Measurements from ENCODE around the gene MTCL1.

Gene MTCL1

DNA sequence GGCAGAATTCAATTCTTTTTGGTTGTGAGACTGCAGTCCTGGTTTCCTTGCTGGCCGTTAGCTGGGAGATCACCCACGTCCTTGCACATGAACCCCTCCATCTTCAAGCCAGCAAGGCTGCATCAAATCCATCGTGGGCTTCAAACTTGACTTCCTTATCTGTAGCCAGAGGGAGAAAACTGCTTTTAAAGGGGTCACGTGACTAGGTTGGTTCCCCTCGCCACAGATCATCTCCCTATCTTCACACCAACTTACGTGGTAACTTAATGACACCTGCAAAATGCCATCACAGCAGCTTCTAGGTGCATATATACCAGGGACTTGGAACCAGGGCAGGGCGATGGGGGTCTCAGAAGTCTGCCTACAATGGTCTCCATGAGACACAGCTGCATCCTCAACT lies 169.5 kb downstream of the MTCL1 start:
- DNase-seq: no peak

GRCh38 chr18:8876887-8877286 lies 171.5 kb downstream of the MTCL1 start:
- DNase-seq: no peak

DNA sequence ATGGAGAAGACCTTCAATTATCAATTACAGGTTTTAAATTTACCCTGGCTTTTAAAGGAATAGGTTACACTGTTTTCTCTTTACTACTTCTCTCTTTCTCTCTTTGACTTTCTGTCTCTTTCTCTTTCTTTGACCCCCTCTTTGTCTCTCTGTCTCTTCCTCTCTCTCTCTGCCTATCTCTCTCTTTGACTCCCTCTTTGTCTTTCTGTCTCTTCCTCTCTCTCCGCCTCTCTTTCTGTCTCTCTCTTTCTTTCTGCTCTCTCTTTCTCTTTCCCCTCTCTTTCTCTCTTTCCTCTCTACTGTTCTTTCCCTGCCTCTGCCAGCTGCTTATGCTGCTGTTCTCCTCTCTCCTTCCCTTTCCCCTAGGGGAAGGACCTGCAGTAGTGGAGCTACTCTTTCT lies 175.7 kb downstream of the MTCL1 start:
- DNase-seq: no peak
